Fibroblast of villous mesenchyme (primary cell): ENCODE measurements around the gene PXDN. TPM values are rescaled to one million over a fixed set of nuclear protein-coding genes. Genes with fewer than 3 reads are reported as not detected.

Experiments used
- DNase-seq: peaks from one replicate; pipeline ENCODE4 v3.0.0-alpha.2; 2010; ENCODE audit warnings: low read depth
- H3K4me3 ChIP-seq: 2 replicates; pipeline ENCODE4 v1.5.1; 2011; ENCODE audit warnings: low read depth, mild to moderate bottlenecking, low read length
- total RNA-seq: library from RNA; depleted of rRNA; stranded (reverse); fragments of >200 nt; gene quantifications from 2 replicates; pipeline ENCODE4 v1.2.3, GENCODE V29; 2012
- TF ChIP-seq, protein P1 (sequence below): IDR thresholded peaks from 2 replicates; pipeline ENCODE4 v1.5.1; 2012; ENCODE audit warnings: low read depth, mild to moderate bottlenecking, low read length; ENCODE audit not compliant: insufficient read depth

Gene PXDN
- total RNA-seq, 1 donor, result 296 TPM

DNA sequence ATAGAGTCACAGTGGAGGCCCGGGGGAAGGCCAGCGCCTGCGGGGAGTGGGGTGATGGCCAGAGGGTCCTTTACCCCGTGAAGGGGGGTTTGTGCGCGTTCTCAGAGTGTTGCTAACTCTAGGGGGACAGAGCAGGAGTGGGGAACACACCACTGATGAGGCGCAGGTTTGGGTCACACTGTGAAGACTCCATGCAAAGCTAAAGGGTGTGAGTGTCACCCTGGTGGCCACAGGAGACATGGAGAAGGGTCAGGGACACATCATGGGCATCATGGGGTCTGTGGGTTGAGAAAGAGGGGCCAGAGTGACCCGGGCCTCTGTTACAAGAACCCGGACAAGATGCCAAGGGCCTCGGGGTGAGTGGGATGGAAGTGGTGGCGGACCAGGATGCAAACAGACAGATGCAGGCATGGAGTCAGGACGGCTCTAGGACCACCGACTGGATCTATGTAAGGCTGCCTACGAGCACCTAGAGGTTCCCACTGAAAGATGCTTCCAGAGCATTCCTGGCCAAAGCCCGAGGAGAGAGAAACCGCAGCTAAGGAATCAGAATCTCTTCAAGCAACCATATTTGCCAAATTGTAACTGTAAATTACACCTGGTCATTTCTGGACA lies 84.3 kb downstream of the PXDN start:
- TF ChIP-seq, protein P1, sequence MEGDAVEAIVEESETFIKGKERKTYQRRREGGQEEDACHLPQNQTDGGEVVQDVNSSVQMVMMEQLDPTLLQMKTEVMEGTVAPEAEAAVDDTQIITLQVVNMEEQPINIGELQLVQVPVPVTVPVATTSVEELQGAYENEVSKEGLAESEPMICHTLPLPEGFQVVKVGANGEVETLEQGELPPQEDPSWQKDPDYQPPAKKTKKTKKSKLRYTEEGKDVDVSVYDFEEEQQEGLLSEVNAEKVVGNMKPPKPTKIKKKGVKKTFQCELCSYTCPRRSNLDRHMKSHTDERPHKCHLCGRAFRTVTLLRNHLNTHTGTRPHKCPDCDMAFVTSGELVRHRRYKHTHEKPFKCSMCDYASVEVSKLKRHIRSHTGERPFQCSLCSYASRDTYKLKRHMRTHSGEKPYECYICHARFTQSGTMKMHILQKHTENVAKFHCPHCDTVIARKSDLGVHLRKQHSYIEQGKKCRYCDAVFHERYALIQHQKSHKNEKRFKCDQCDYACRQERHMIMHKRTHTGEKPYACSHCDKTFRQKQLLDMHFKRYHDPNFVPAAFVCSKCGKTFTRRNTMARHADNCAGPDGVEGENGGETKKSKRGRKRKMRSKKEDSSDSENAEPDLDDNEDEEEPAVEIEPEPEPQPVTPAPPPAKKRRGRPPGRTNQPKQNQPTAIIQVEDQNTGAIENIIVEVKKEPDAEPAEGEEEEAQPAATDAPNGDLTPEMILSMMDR, result no peak
- H3K4me3 ChIP-seq, result no peak overlapping the region
- no peak for DNase-seq

DNA sequence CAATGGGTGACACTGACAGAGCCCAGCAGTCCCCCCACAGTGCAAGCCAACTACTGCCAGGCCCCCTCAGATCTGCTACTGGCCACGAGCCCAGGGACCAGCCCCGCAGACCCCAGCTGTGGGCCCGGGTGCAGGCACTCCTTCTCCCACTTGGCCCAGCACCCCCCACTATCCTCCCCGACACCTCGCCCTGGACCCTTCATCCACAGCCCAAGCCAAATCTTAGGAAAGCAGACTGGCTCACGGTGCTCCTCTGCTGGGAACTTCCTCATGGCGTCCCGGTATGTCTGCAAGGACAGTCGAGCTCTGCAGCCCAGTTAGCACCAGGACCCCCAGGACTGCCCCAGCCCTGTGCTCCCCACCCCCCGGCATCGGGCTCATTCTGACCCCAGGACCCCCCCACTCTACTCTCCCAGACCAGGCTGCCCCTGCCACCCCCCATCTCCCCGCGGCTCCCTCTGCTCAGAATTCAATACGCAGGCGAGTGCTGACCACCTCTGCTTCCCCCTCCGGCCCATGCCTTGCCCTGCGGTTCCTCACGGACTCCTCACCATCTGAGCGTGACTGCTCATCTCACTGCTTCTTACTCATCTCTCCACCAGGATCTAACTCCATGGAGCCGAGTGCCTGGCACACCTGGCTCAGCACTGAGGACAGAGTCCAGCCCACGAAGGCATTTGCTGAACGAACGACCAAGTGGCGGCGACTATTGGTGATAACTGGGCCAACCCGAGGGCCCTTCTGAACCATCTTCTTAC lies 85.7 kb downstream of the PXDN start:
- DNase-seq, result no peak
- no peak overlapping the region for H3K4me3 ChIP-seq
- TF ChIP-seq, protein P1, result no peak

DNA sequence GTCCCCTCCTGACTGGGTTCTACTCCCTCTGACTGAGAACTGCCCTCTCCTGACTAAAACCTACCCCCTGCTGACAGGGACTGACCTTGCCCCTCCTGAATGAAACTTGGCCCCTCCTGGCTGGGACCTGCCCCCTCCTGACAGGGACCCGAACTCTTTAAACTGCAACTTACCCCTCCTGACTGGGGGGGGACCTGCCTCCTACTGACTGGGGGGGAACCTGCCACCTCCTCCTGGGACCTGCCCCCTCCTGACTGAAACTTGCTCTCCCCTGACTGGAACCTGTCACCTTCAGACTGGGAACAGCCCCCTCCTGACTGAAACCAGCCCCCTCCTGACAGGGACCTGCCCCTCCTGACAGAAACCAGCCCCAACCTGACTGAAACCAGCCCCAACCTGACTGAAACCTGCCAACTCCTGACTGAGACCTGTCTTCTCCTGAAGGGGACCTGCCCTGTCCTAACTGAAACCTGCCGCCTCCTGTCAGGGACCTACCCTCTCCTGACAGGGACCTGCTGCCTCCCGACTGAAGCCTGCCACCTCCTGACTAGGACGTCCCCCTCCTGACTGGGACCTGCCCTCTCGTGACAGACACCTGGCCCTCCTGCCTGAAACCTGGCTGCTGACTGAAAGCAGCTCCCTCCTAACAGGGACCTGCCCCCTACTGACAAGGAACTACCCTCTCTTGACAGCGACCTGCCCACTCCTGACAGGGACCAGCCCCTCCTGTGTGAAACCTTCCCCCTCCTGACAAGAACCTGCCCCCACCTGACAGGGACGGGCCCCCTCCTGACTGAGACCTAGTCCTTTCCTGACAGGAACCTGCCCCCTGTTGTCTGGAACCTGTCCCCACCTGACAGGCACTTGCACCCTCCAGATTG lies 87.1 kb downstream of the PXDN start:
- DNase-seq, result no peak
- no peak overlapping the region for H3K4me3 ChIP-seq
- TF ChIP-seq, protein P1, result no peak

DNA sequence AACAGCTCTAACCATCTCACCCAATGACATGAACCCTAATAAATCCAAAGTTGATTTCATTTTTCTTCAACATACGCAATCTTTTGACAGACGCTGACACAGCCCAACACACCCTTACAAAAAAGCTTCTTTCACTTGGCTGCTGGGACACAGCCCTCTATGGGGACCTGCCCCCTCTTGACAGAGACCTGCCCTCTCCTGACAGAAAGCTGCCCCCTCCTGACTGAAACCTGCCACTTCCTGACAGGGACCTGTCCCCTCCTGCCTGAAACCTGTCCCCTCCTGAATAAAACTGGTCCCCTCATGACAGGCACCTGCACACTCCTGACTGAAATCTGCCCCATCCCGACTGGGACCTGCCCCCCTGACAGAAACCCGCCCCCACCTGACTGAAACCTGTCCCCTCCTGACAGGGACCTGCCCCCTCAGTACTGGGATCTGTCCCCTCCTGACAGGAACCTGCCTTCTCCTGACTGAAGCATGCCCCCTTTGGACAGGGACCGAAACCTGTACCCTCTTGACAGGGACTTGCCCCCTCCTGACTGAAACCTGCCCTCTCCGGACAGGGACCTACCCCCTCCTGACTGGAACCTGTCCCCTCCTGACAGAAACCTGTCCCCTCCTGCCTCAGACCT lies 87.9 kb downstream of the PXDN start:
- no peak for DNase-seq
- no peak overlapping the region for H3K4me3 ChIP-seq
- TF ChIP-seq, protein P1, result peak; percentile 6

DNA sequence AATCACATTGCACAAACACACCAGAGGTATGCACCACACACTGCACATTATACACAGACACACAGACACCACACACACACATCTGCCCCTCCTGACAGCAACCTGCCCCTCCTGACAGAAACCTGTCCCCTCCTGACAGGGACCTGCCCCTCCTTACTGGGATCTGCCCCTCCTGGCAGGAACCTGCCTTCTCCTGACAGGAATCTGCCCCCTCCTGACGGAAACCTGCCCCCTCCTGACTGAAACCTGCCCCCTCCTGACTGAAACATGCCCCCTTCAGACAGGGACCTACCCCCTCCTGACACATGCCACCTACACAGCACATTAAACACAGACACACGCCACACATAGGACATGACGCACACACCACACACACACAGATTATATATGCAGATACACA lies 88.9 kb downstream of the PXDN start:
- H3K4me3 ChIP-seq, result no peak overlapping the region
- DNase-seq, result no peak
- TF ChIP-seq, protein P1, result no peak

DNA sequence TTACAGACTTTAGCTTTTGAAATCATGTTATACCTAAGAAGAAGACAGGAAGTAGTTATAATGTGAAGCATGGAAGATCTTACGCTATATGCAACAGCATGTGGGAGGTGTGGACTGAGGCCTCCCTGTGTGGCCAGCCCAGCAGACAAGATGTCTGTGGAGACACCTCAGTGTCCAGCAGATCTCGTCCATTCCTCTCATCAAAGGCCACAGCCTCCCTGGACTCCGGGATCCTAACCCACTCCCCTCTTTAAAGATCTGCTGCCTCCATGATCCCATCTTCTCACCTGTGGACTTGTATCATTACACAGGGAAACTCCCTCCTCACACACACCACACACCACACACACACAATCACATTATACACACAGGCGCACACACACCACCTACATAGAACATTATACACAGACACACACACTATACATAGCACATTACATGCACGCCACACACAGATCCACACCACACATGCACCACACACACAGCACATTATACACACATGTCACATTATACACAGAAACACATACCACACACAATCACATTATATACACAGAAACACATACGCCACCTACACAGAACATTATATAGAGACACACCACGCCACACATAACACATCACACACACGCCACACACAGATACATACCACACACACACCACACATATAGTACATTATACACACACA lies 89.5 kb downstream of the PXDN start:
- TF ChIP-seq, protein P1, result no peak
- DNase-seq, result no peak
- no peak overlapping the region for H3K4me3 ChIP-seq
